ENCODE data around the gene RNF144B. TPM values are rescaled to one million over a fixed set of nuclear protein-coding genes. Genes with fewer than 3 reads are reported as not detected.

RNF144B gene
- total RNA-seq, 1 donor from 2014 or later = not detected

DNA sequence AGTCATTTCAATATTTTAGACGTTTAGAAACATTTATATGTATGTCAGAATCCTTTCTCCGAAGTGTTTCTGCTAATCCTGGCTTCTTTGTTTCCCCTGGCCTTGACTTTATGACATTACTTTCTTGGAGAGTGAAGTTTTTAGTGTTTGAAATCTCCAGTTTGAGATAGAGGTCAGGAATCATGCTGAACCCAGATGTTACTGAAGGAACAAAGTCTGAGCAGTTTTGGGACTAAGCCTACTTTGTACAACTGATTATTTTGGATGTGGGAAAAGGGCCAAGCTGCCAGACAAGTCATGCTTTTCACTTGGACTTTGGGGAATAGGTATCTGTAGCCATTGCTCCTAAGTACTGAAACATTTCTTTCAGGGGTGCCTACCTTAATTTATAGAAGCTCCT is 2.3 kb downstream of the RNF144B start:
- H3K27ac Mint-ChIP-seq (ENCODE audit: unreplicated experiment) = no peak overlapping the region
- no peak for DNase-seq
- peaks cover 11% of the 10 kb centered on the region for H3K4me1 Mint-ChIP-seq (ENCODE audit: low read depth, unreplicated experiment)
- TF ChIP-seq, protein P1, sequence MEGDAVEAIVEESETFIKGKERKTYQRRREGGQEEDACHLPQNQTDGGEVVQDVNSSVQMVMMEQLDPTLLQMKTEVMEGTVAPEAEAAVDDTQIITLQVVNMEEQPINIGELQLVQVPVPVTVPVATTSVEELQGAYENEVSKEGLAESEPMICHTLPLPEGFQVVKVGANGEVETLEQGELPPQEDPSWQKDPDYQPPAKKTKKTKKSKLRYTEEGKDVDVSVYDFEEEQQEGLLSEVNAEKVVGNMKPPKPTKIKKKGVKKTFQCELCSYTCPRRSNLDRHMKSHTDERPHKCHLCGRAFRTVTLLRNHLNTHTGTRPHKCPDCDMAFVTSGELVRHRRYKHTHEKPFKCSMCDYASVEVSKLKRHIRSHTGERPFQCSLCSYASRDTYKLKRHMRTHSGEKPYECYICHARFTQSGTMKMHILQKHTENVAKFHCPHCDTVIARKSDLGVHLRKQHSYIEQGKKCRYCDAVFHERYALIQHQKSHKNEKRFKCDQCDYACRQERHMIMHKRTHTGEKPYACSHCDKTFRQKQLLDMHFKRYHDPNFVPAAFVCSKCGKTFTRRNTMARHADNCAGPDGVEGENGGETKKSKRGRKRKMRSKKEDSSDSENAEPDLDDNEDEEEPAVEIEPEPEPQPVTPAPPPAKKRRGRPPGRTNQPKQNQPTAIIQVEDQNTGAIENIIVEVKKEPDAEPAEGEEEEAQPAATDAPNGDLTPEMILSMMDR (IDR thresholded peaks at IDR 0.05; ENCODE audit: partially characterized antibody, unreplicated experiment) = no peak
- peaks cover 5% of the 10 kb centered on the region for H3K9me3 Mint-ChIP-seq (ENCODE audit: unreplicated experiment)
- H3K4me3 Mint-ChIP-seq (ENCODE audit: unreplicated experiment) = no peak overlapping the region
- H3K36me3 Mint-ChIP-seq (ENCODE audit: unreplicated experiment) = no peaks in the 10 kb centered on the region
- H3K27me3 Mint-ChIP-seq (ENCODE audit: unreplicated experiment) = peaks cover 1% of the 10 kb centered on the region

DNA sequence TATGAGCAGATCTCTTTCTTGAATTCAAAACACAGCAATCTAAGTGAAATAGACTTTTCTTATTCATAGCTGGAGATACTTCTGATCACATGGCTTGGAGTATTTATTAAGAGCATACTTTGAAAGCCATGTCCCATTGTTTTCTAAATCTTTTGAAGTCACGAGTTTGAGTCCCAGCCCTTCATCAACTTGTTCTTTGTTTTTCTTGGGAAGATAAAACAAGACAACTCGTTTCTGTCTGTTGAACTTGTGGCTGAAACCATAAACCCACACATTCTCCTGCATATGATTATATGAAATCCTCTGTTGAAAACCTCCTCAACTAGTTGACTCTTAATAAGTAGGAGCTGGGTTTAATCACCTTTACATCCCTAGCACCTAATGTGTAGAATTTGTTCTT is 3.3 kb downstream of the RNF144B start:
- TF ChIP-seq, protein P1 (IDR thresholded peaks at IDR 0.05; ENCODE audit: partially characterized antibody, unreplicated experiment) = no peak
- no peak overlapping the region for H3K27ac Mint-ChIP-seq (ENCODE audit: unreplicated experiment)
- peaks cover 1% of the 10 kb centered on the region for H3K27me3 Mint-ChIP-seq (ENCODE audit: unreplicated experiment)
- H3K36me3 Mint-ChIP-seq (ENCODE audit: unreplicated experiment) = no peaks in the 10 kb centered on the region
- no peak overlapping the region for H3K4me3 Mint-ChIP-seq (ENCODE audit: unreplicated experiment)
- H3K9me3 Mint-ChIP-seq (ENCODE audit: unreplicated experiment) = peaks cover 5% of the 10 kb centered on the region
- peaks cover 9% of the 10 kb centered on the region for H3K4me1 Mint-ChIP-seq (ENCODE audit: low read depth, unreplicated experiment)
- no peak for DNase-seq

DNA sequence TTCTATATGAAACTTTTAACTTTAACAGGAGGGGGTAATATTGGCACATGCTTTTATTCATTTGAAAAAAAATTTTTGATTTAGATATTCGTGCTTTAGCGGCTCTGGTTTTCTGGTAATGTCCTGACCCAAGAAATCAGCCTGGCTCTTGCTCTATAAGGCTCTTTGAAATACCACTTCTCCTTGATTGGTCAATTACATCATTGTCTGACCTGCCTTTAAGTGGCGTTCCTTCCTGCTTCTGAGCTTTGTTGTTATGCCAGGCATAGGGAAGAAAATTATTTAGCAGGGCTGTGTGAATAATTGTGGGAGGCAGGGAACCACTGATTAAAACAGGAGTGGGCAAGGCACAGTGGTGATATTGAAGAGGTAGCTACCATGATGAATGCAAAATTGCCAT is 3.9 kb downstream of the RNF144B start:
- no peak for DNase-seq
- H3K27ac Mint-ChIP-seq (ENCODE audit: unreplicated experiment) = no peak overlapping the region
- TF ChIP-seq, protein P1 (IDR thresholded peaks at IDR 0.05; ENCODE audit: partially characterized antibody, unreplicated experiment) = no peak
- peaks cover 9% of the 10 kb centered on the region for H3K4me1 Mint-ChIP-seq (ENCODE audit: low read depth, unreplicated experiment)
- H3K27me3 Mint-ChIP-seq (ENCODE audit: unreplicated experiment) = peaks cover 1% of the 10 kb centered on the region
- peaks cover 5% of the 10 kb centered on the region for H3K9me3 Mint-ChIP-seq (ENCODE audit: unreplicated experiment)
- no peaks in the 10 kb centered on the region for H3K36me3 Mint-ChIP-seq (ENCODE audit: unreplicated experiment)
- H3K4me3 Mint-ChIP-seq (ENCODE audit: unreplicated experiment) = no peak overlapping the region

- TF ChIP-seq, protein P1 (IDR thresholded peaks at IDR 0.05; ENCODE audit: partially characterized antibody, unreplicated experiment) = no peak
- Mint-ChIP-seq H3K27ac (ENCODE audit: unreplicated experiment) (no peak overlapping the region), H3K9me3 (ENCODE audit: unreplicated experiment) (peaks cover 2% of the 10 kb centered on the region), H3K36me3 (ENCODE audit: unreplicated experiment) (no peaks in the 10 kb centered on the region), H3K4me1 (ENCODE audit: low read depth, unreplicated experiment) (peaks cover 3% of the 10 kb centered on the region), H3K27me3 (ENCODE audit: unreplicated experiment) (peaks cover 1% of the 10 kb centered on the region), H3K4me3 (ENCODE audit: unreplicated experiment) (no peak overlapping the region)
- DNase-seq = no peak
Measured at GRCh38 chr6:18392346-18392877, 5.3 kb downstream of the RNF144B start.

DNA sequence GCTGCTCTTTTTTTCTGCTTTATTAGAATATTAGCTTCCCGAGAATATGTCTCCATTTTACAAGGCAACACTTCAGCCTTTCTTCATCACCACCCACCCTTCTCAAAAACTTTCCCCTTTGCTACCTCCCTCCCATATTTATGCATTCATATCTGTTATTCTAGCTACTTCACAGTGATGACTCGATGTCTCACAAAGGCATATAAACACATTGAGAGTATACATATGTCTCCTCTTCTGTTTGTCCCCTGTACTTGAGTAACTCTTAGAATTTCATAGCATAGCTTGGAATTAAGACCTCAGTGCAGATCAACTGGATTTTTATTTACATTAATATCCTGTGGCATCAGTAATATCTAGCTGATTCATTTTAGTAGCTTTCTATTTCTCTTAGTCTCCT is 6.5 kb downstream of the RNF144B start:
- peaks cover 2% of the 10 kb centered on the region for H3K9me3 Mint-ChIP-seq (ENCODE audit: unreplicated experiment)
- H3K36me3 Mint-ChIP-seq (ENCODE audit: unreplicated experiment) = no peaks in the 10 kb centered on the region
- H3K27me3 Mint-ChIP-seq (ENCODE audit: unreplicated experiment) = no peaks in the 10 kb centered on the region
- TF ChIP-seq, protein P1 (IDR thresholded peaks at IDR 0.05; ENCODE audit: partially characterized antibody, unreplicated experiment) = no peak
- H3K4me3 Mint-ChIP-seq (ENCODE audit: unreplicated experiment) = no peak overlapping the region
- H3K4me1 Mint-ChIP-seq (ENCODE audit: low read depth, unreplicated experiment) = no peaks in the 10 kb centered on the region
- DNase-seq = no peak
- H3K27ac Mint-ChIP-seq (ENCODE audit: unreplicated experiment) = no peak overlapping the region

Measured in glutamatergic neuron (in vitro differentiated cells).